GM18505 (cell line): ENCODE data around the gene CACNA1A.
"Not testable (repeated sequence)": the region's sequence is repeated elsewhere in the genome, so short reads cannot be mapped to it uniquely, and the experiment has no call there.

Experiments
- ATAC-seq: cut with Tn5 transposase; IDR thresholded peaks from one replicate; pipeline ENCODE4 v1.9.1; 2021; ENCODE audit not compliant: unreplicated experiment
- POLR2A ChIP-seq: IDR thresholded peaks from 4 replicates; pipeline ENCODE4 v1.6.1; 2011; ENCODE audit warnings: borderline replicate concordance; ENCODE audit not compliant: insufficient read depth, insufficient read length; ENCODE audit errors: extremely low read depth

Gene CACNA1A

GRCh38 chr19:13429563-13429962 lies 76.7 kb downstream of the CACNA1A start:
- no peak for ATAC-seq
- no peak for TF ChIP-seq POLR2A

- ATAC-seq = no peak
- no peak for TF ChIP-seq POLR2A
These were observed 77.9 kb downstream of the CACNA1A start for GRCh38 chr19:13428352-13428751.

DNA sequence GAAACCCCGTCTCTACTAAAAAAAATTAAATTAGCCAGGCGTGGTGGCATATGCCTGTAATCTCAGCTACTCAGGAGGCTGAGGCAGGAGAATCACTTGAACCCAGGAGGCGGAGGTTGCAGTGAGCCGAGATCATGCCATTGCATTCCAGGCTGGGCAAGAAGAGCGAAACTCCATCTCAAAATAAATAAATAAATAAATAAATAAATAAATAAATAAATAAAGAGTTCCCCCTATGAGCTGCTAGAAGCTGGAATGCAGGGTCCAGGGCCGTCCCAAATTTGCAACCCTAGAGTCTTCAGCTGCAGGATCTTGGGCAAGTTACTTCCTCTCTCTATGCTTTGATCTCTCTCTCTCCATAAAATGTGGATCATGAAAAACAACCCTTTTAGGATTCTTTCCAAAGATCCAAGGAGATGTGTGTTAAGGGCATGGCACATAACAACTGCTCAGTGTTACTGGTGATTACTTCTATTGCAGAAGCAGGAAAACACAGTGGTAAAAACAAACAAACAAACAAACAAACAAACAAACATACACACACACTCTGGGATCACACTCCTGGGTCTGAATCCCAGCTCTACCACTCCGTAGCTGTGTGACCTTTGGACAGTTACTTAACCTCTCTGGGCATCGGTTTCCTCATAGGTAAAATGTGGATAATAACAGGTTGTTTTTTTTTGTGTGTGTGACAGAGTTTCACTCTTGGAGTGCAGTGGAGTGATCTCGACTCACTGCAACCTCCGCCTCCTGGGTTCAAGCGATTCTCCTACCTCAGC lies 78.8 kb downstream of the CACNA1A start:
- TF ChIP-seq POLR2A = no peak
- ATAC-seq = no peak

DNA sequence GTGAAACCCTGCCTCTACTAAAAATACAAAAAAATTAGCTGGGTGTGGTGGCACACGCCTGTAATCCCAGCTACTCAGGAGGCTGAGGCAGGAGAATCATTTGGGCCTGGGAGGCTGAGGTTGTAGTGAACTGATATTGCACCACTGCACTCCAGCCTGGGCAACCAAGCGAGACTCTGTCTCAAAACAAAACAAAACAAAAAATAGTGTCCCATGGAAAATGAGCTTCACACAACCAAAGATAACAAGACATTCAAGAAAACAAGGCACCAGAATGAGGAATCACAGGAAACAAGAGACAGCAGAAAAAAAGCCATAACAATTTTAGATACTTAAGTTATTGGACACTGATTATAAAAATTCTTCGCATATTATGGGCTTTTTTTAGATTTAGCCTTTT lies 80.4 kb downstream of the CACNA1A start:
- ATAC-seq = not testable (repeated sequence)

- ATAC-seq = no peak
- no peak for TF ChIP-seq POLR2A
These were observed 81.1 kb downstream of the CACNA1A start for GRCh38 chr19:13425151-13425550.

- no peak for ATAC-seq
These were observed 85.5 kb downstream of the CACNA1A start for GRCh38 chr19:13420780-13421179.

GRCh38 chr19:13417054-13417453 lies 89.2 kb downstream of the CACNA1A start:
- no peak for TF ChIP-seq POLR2A
- ATAC-seq = no peak

More at GRCh38 chr19:13420780-13421179, 85.5 kb downstream of the CACNA1A start:
- no peak for TF ChIP-seq POLR2A

GRCh38 chr19:13411899-13412298 lies 94.4 kb downstream of the CACNA1A start:
- ATAC-seq = no peak
- TF ChIP-seq POLR2A = no peak

DNA sequence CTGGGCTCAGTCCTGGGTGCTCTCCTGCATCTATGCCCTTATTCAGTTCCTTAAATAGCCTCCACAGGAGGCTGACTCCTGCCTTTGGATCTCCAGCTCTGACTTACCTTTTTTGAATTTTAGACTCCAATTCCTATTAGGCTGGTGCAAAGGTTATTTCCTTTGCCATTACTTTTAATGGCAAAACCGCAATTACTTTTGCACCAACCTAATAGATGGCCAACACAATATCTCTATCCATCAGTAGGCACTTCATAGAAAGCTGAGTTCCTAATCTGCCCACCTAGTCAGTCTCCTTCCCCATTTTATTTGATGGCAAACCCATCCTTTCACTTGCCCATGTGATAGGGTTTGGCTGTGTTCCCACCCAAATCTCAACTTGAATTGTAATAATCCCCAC lies 95.3 kb downstream of the CACNA1A start:
- ATAC-seq = no peak
- TF ChIP-seq POLR2A = no peak

DNA sequence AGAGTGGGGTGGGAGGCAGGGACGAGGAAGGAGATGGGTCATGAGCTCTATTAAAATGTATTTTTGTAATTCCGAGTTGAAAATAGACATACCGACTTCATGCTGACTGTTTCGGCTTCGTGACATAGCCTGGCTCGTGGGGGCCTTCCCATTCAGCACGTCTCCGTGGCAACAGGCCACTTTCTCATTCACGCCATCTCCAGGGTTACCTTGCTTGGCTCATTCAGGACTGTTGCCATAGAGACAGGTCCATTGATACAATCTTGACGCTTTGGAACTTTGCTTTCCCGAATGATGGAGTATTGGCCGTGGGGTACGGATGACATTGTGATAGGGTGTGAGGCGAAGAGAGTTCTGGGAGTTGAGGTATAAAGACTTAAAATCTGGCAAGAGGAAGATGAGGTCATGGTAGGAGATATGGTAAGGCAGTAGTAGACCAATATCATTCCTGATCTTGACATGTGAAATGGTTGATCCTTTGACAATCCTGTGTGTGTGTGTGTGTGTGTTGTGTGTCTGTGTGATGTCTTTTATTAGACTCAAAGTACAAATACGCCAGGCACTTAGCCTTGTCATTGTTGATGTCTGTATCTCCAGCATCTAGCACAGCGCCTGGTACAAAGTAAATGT lies 97.3 kb downstream of the CACNA1A start:
- TF ChIP-seq POLR2A = no peak
- no peak for ATAC-seq

DNA sequence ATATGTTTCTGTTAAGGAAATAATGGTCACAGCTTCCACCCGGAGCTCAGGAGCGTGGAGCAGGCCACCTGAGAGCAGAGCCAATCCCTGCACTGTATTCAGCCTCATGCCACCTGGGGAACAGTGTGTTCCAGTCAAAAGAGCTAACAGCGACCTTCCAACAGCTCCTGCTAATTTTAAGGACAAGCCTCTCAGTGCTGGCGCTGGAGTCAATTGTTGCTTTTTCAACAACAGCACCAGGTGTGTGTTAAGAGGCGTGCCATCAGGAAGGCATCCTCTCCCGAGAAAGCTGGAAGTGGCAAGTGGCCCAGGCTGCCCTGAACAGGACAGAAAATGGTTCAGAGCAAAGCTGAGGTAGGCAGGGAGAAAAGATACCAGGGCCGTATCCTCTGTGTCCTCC lies 102.0 kb downstream of the CACNA1A start:
- no peak for ATAC-seq
- TF ChIP-seq POLR2A = no peak

DNA sequence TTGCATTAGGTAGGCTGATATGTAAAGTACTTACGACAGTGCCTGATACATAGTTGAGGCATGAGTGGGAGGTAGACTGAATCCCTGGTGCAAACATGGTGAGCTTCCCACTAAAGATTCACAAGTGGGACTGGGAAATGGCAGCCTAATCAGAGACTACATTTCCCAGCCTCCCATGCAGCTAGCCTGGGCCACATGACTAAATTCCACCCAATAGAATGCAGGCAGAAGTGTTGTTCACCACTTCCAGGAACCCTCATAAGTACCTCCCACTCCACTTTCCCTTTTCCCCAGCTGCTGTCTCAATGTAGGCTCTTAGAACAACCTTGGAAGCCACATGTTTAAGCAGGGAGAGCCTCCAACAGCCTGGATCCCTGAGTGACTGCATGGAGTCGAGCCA lies 104.9 kb downstream of the CACNA1A start:
- no peak for TF ChIP-seq POLR2A
- no peak for ATAC-seq

DNA sequence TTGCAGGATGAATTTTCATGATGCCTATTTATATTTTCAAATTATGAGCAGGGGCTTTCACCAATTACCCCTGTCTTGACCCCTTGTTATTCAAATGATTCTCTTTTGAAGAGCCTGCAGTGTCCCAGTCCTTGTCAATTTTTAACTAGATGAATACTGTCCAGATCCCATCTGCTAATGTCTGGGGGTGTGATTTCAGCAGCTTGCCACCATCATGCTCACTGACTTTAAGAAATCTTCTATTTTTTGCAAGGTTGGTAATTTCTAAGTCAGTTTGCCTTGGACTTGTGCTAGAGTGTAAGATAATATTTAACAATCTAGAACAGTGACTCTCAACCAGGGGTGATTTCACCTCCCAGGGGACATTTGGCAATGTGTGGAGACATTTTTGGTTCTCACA lies 106.0 kb downstream of the CACNA1A start:
- no peak for ATAC-seq
- no peak for TF ChIP-seq POLR2A

- TF ChIP-seq POLR2A = no peak
- ATAC-seq = no peak
These were observed 106.5 kb downstream of the CACNA1A start for GRCh38 chr19:13399746-13400145.
